Calu3 (cell line): Measurements from ENCODE around the gene SZRD1. TPM values are rescaled to one million over a fixed set of nuclear protein-coding genes. Genes with fewer than 3 reads are reported as not detected.

ENCODE experiments used
- BruUV-seq: library from RNA; stranded (reverse); fragments of 400-500 nt; replicated peaks from 2 replicates; lab custom pipeline; 2021; lab: Mats Ljungman, UMichigan
- CTCF ChIA-PET: fragments of 300-600 bp; sonication (Branson Sonifier 250); formaldehyde crosslinking; loops from one replicate; lab custom pipeline; 2022; ENCODE audit warnings: antibody characterized with exemption; lab: Charles Lee
- DNase-seq: peaks from one replicate; pipeline ENCODE4 v3.0.0; 2022
- H3K27ac Mint-ChIP-seq: one replicate; pipeline ENCODE4 v1.8.0; 2022; ENCODE audit warnings: mixed read lengths; ENCODE audit not compliant: unreplicated experiment
- H3K27me3 Mint-ChIP-seq: one replicate; pipeline ENCODE4 v1.8.0; 2022; ENCODE audit warnings: mixed read lengths; ENCODE audit not compliant: unreplicated experiment
- H3K36me3 Mint-ChIP-seq: one replicate; pipeline ENCODE4 v1.8.0; 2022; ENCODE audit warnings: mild to moderate bottlenecking, moderate library complexity, mixed read lengths; ENCODE audit not compliant: insufficient read depth, unreplicated experiment
- H3K4me1 Mint-ChIP-seq: one replicate; pipeline ENCODE4 v1.8.0; 2022; ENCODE audit warnings: mild to moderate bottlenecking, low read depth, mixed read lengths; ENCODE audit not compliant: unreplicated experiment
- H3K4me3 Mint-ChIP-seq: one replicate; pipeline ENCODE4 v1.8.0; 2022; ENCODE audit warnings: mild to moderate bottlenecking, low read depth, moderate library complexity, mixed read lengths; ENCODE audit not compliant: unreplicated experiment
- H3K9me3 Mint-ChIP-seq: one replicate; pipeline ENCODE4 v1.8.0; 2022; ENCODE audit warnings: low read depth, mixed read lengths; ENCODE audit not compliant: unreplicated experiment
- CTCF ChIP-seq: fragments of 200-600 bp; IDR thresholded peaks from one replicate; pipeline ENCODE4 v1.8.0; 2022; ENCODE audit warnings: antibody characterized with exemption; ENCODE audit not compliant: unreplicated experiment
- intact Hi-C: fragments of 100-400 bp; cut with micrococcal nuclease; formaldehyde crosslinking; loops from one replicate; pipeline ENCODE4 v1.10.0; 2022; ENCODE audit not compliant: unreplicated experiment
- total RNA-seq: library from RNA; stranded (reverse); gene quantifications from 2 replicates; pipeline ENCODE4 v1.2.3, GENCODE V29; 2022

The SZRD1 gene
- total RNA-seq, 1 experiment from 2014 or later: 95.9 TPM

- intact Hi-C loops: no loop called here
- H3K9me3 Mint-ChIP-seq: no peaks in the 10 kb centered on the region
- CTCF ChIA-PET: interaction anchor here (0.6 kb wide), 1 partner anchor 17 kb away, joined by 3 read pairs; no protein-coding TSS in a partner anchor
- TF ChIP-seq CTCF: no peak
- no peaks in the 10 kb centered on the region for H3K4me1 Mint-ChIP-seq
- peaks cover 22% of the 10 kb centered on the region for H3K27me3 Mint-ChIP-seq
- no peak overlapping the region for H3K4me3 Mint-ChIP-seq
- DNase-seq: no peak
- no TSS peak for BruUV-seq
- peaks cover 10% of the 10 kb centered on the region for H3K36me3 Mint-ChIP-seq
- no peak overlapping the region for H3K27ac Mint-ChIP-seq
Measured at GRCh38 chr1:16405441-16405840, 38.4 kb downstream of the SZRD1 start.

- BruUV-seq: no TSS peak
- TF ChIP-seq CTCF: no peak
- H3K4me1 Mint-ChIP-seq: no peaks in the 10 kb centered on the region
- H3K27ac Mint-ChIP-seq: no peak overlapping the region
- CTCF ChIA-PET: no interaction called here
- intact Hi-C loops: no loop called here
- no peak overlapping the region for H3K4me3 Mint-ChIP-seq
- H3K27me3 Mint-ChIP-seq: peaks cover 36% of the 10 kb centered on the region
- no peaks in the 10 kb centered on the region for H3K9me3 Mint-ChIP-seq
- DNase-seq: no peak
- H3K36me3 Mint-ChIP-seq: peaks cover 10% of the 10 kb centered on the region
Measured at GRCh38 chr1:16406868-16407267, 39.8 kb downstream of the SZRD1 start.

GRCh38 chr1:16409536-16410152 is 42.6 kb downstream of the SZRD1 start:
- DNase-seq: no peak
- no TSS peak for BruUV-seq
- Mint-ChIP-seq H3K4me1 (no peaks in the 10 kb centered on the region), H3K36me3 (peaks cover 10% of the 10 kb centered on the region), H3K9me3 (no peaks in the 10 kb centered on the region), H3K27ac (no peak overlapping the region), H3K4me3 (no peak overlapping the region), H3K27me3 (peaks cover 54% of the 10 kb centered on the region)
- CTCF ChIA-PET: no interaction called here
- TF ChIP-seq CTCF: no peak
- intact Hi-C loops: no loop called here

- peaks cover 10% of the 10 kb centered on the region for H3K36me3 Mint-ChIP-seq
- no peak for DNase-seq
- TF ChIP-seq CTCF: no peak
- intact Hi-C loops: no loop called here
- H3K27ac Mint-ChIP-seq: no peak overlapping the region
- H3K4me1 Mint-ChIP-seq: no peaks in the 10 kb centered on the region
- peaks cover 54% of the 10 kb centered on the region for H3K27me3 Mint-ChIP-seq
- no TSS peak for BruUV-seq
- no peak overlapping the region for H3K4me3 Mint-ChIP-seq
- CTCF ChIA-PET: no interaction called here
- H3K9me3 Mint-ChIP-seq: no peaks in the 10 kb centered on the region
Measured at GRCh38 chr1:16410803-16411202, 43.8 kb downstream of the SZRD1 start.
